Raji (cell line): Measurements from ENCODE around the gene CDC42BPB.

Experiments
- POLR2A ChIP-seq: IDR thresholded peaks from 2 replicates; pipeline ENCODE4 v1.6.1; 2011; ENCODE audit warnings: low read depth, low read length, control low read depth; ENCODE audit not compliant: insufficient read depth

The CDC42BPB gene

GRCh38 chr14:103003850-103004249 is 53.5 kb downstream of the CDC42BPB start:
- TF ChIP-seq POLR2A = no peak

GRCh38 chr14:103003351-103003615 is 54.1 kb downstream of the CDC42BPB start:
- TF ChIP-seq POLR2A = no peak

- TF ChIP-seq POLR2A = no peak
These were observed 54.6 kb downstream of the CDC42BPB start for GRCh38 chr14:103002578-103003350.

GRCh38 chr14:103001651-103002396 is 55.5 kb downstream of the CDC42BPB start:
- TF ChIP-seq POLR2A = no peak

GRCh38 chr14:103001226-103001625 is 56.1 kb downstream of the CDC42BPB start:
- TF ChIP-seq POLR2A = no peak

- TF ChIP-seq POLR2A = no peak
These were observed 56.9 kb downstream of the CDC42BPB start for GRCh38 chr14:103000291-103000921.

- no peak for TF ChIP-seq POLR2A
These were observed 58.0 kb downstream of the CDC42BPB start for GRCh38 chr14:102999227-102999895.

GRCh38 chr14:102998393-102998792 is 59.0 kb downstream of the CDC42BPB start:
- no peak for TF ChIP-seq POLR2A

- TF ChIP-seq POLR2A = no peak
These were observed 60.4 kb downstream of the CDC42BPB start for GRCh38 chr14:102996941-102997340.

GRCh38 chr14:102994689-102995088 is 62.7 kb downstream of the CDC42BPB start:
- TF ChIP-seq POLR2A = no peak

- TF ChIP-seq POLR2A = no peak
These were observed 63.8 kb downstream of the CDC42BPB start for GRCh38 chr14:102993523-102993922.

- no peak for TF ChIP-seq POLR2A
These were observed 66.0 kb downstream of the CDC42BPB start for GRCh38 chr14:102991376-102991775.

- TF ChIP-seq POLR2A = no peak
These were observed 69.3 kb downstream of the CDC42BPB start for GRCh38 chr14:102988054-102988453.

GRCh38 chr14:102986810-102987579 is 70.4 kb downstream of the CDC42BPB start:
- TF ChIP-seq POLR2A = no peak

- no peak for TF ChIP-seq POLR2A
These were observed 71.7 kb downstream of the CDC42BPB start for GRCh38 chr14:102985665-102986064.

GRCh38 chr14:102984336-102985102 is 72.8 kb downstream of the CDC42BPB start:
- no peak for TF ChIP-seq POLR2A
